ENCODE measurements around the gene HUWE1. TPM values are rescaled to one million over a fixed set of nuclear protein-coding genes. Genes with fewer than 3 reads are reported as not detected.

Gene HUWE1
- polyA plus RNA-seq, 1 experiment: 76.1 TPM

DNA sequence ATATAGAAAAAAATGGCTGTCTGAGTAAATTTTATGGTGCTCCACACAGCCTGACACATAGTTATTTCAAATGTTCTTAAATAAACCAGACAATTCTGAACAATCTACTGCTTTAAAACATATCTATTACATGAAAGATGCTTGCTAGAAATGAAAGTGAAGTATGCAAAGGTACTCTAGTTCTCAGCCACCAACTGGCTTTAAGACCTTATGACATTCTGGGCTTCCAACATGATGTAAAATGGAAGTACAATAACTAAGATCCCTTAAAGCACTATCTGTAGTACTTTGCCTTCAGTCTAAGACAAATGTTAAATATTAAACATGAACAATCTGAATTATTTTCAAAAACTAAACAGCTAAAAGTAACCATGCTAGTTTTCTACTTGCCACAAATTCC lies 17.3 kb downstream of the HUWE1 start:
- ChIA-PET POLR2A (interaction anchor here (1.1 kb wide), 1 partner anchor 15 kb away, joined by 5 read pairs; no protein-coding TSS in a partner anchor), CTCF (no interaction called here)
- TF ChIP-seq, protein P1, sequence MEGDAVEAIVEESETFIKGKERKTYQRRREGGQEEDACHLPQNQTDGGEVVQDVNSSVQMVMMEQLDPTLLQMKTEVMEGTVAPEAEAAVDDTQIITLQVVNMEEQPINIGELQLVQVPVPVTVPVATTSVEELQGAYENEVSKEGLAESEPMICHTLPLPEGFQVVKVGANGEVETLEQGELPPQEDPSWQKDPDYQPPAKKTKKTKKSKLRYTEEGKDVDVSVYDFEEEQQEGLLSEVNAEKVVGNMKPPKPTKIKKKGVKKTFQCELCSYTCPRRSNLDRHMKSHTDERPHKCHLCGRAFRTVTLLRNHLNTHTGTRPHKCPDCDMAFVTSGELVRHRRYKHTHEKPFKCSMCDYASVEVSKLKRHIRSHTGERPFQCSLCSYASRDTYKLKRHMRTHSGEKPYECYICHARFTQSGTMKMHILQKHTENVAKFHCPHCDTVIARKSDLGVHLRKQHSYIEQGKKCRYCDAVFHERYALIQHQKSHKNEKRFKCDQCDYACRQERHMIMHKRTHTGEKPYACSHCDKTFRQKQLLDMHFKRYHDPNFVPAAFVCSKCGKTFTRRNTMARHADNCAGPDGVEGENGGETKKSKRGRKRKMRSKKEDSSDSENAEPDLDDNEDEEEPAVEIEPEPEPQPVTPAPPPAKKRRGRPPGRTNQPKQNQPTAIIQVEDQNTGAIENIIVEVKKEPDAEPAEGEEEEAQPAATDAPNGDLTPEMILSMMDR (IDR thresholded peaks at IDR 0.05; ENCODE audit: low read depth, low read length): no peak
- Histone ChIP-seq H3K27ac (ENCODE audit: low read depth, low read length) (no peak overlapping the region), H3K4me3 (ENCODE audit: low read depth, low read length) (no peak overlapping the region), H3K27me3 (ENCODE audit: control insufficient read depth, insufficient read depth, low read length) (no peaks in the 10 kb centered on the region), H3K9me3 (ENCODE audit: control insufficient read depth, insufficient read depth, low read length) (no peaks in the 10 kb centered on the region)
- DNase-seq (ENCODE audit: low read depth, low spot score): no peak

DNA sequence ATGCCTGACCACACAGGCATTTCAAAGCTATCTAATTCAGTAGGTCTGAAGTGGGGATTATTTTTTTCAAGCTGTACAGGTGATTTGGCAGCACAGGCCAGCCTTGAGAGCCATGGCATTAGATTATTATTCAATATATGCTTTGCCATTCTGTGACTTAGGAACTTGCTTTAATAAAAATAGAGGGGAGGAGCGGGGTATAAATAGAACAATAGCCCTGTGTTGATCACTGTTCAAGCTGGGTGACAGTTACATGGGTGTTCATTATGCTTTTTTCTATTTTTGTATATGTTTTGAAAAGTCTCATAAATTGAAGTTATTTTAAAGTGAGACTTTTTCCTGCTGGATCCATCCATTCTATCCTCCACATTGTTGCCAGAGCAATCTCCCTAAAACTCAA lies 20.3 kb downstream of the HUWE1 start:
- DNase-seq (ENCODE audit: low read depth, low spot score): no peak
- TF ChIP-seq, protein P1 (IDR thresholded peaks at IDR 0.05; ENCODE audit: low read depth, low read length): no peak
- CTCF ChIA-PET: no interaction called here

DNA sequence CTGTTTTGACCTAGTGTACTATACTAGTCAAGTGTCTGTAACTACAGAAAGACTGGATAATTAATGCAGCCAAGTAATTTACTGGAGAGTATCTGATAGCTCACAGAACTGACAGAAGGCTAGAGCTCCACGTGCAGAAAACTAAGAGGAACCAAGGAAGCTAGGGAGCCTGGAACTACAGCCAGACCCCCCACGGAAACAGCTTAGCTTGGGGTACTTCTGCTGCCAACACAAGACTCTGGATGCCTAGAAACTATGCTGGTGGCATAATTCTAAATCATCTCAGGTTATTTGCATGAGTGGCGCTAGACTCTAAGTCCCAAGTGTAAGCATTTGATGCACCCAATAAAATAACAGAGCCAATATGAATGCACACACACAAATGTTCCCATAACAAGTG lies 26.5 kb downstream of the HUWE1 start:
- Histone ChIP-seq H3K27ac (ENCODE audit: low read depth, low read length) (no peak overlapping the region), H3K9me3 (ENCODE audit: control insufficient read depth, insufficient read depth, low read length) (no peaks in the 10 kb centered on the region), H3K4me3 (ENCODE audit: low read depth, low read length) (no peak overlapping the region), H3K27me3 (ENCODE audit: control insufficient read depth, insufficient read depth, low read length) (no peaks in the 10 kb centered on the region)
- DNase-seq (ENCODE audit: low read depth, low spot score): no peak
- TF ChIP-seq, protein P1 (IDR thresholded peaks at IDR 0.05; ENCODE audit: low read depth, low read length): no peak
- ChIA-PET CTCF (no interaction called here), POLR2A (no interaction called here)

More for the DNA sequence above, 20.3 kb downstream of the HUWE1 start:
- no peaks in the 10 kb centered on the region for H3K27me3 ChIP-seq (ENCODE audit: control insufficient read depth, insufficient read depth, low read length)
- POLR2A ChIA-PET: no interaction called here
- no peak overlapping the region for H3K4me3 ChIP-seq (ENCODE audit: low read depth, low read length)
- no peaks in the 10 kb centered on the region for H3K9me3 ChIP-seq (ENCODE audit: control insufficient read depth, insufficient read depth, low read length)
- no peak overlapping the region for H3K27ac ChIP-seq (ENCODE audit: low read depth, low read length)

DNA sequence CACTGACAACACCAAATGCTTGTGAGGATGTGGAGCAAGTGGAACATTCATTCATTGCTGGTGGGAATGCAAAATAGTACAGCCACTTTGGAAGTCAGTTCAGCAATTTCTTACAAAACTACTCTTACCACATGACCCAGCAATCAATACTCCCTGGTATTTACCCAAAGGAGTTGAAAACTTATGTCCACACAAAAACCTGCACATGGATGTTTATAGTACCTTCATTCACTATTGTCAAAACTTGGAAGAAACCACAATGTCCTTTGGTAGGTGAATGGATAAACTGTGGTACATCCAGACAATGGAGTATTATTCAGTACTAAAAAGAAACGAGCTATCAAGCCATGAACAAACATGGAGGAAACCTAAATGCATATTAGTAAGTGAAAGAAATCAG lies 27.5 kb downstream of the HUWE1 start:
- TF ChIP-seq, protein P1 (IDR thresholded peaks at IDR 0.05; ENCODE audit: low read depth, low read length): no peak
- DNase-seq (ENCODE audit: low read depth, low spot score): no peak
- Histone ChIP-seq H3K4me3 (ENCODE audit: low read depth, low read length) (no peak overlapping the region), H3K27me3 (ENCODE audit: control insufficient read depth, insufficient read depth, low read length) (no peaks in the 10 kb centered on the region), H3K9me3 (ENCODE audit: control insufficient read depth, insufficient read depth, low read length) (no peaks in the 10 kb centered on the region), H3K27ac (ENCODE audit: low read depth, low read length) (no peak overlapping the region)
- ChIA-PET POLR2A (no interaction called here), CTCF (no interaction called here)

DNA sequence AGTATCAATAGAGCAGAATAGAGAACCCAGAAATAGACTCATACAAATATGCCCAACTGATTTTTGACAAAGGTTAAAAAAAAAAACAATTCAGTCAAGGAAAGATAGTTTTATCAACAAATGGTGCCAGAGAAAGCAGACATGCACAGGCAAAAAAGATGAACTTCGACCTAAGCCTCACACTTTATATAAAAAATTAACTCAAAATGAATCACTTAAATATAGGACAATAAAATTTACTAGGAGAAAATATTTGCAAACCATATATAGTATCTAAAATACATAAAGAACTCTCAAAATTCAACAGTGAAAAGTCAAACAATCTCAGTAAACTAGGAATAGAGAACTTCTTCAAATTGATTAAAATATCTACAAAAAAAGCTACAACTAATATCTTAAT lies 29.7 kb downstream of the HUWE1 start:
- H3K4me3 ChIP-seq (ENCODE audit: low read depth, low read length): no peak overlapping the region
- no peaks in the 10 kb centered on the region for H3K27me3 ChIP-seq (ENCODE audit: control insufficient read depth, insufficient read depth, low read length)
- CTCF ChIA-PET: interaction anchor here (0.6 kb wide), 1 partner anchor 372 kb away, joined by 5 read pairs; no protein-coding TSS in a partner anchor
- POLR2A ChIA-PET: interaction anchor here (0.7 kb wide), 1 partner anchor 25 kb away, joined by 3 read pairs; no protein-coding TSS in a partner anchor
- TF ChIP-seq, protein P1 (IDR thresholded peaks at IDR 0.05; ENCODE audit: low read depth, low read length): no peak
- DNase-seq (ENCODE audit: low read depth, low spot score): no peak
- no peak overlapping the region for H3K27ac ChIP-seq (ENCODE audit: low read depth, low read length)
- no peaks in the 10 kb centered on the region for H3K9me3 ChIP-seq (ENCODE audit: control insufficient read depth, insufficient read depth, low read length)
